HepG2 (cell line): Measurements from ENCODE around the gene ADAM10.

Source experiments
- EZH2 ChIP-seq: conservative IDR thresholded peaks from 2 replicates; pipeline ENCODE4 v1.6.1; 2012; ENCODE audit warnings: mild to moderate bottlenecking, low read depth, low read length, moderate library complexity
- SMC3 ChIP-seq: IDR thresholded peaks from 2 replicates; pipeline ENCODE4 v1.6.1; 2011; ENCODE audit warnings: low read length, improper control_type of control experiment

DNA sequence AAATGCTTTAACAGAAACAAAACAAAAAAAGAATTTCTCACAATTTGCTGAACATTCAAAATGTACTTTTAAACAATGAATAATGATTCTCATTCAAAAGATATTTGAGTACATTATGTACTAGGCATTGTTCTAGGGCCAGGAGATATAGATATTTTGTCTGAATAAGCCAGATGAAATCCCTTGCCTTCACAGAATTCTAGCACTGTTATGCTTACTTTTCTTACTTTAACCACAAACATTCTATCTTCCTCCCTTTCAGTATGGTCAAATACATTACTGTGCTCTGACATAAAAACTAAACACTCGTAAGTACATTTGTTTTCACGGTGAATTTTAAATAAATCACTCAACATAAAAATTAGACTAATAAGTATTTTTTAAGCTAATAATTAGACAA lies 116.7 kb downstream of the ADAM10 start:
- TF ChIP-seq EZH2 (no peak), SMC3 (no peak)
